ENCODE measurements around the gene SEMA6D. TPM values are rescaled to one million over a fixed set of nuclear protein-coding genes. Genes with fewer than 3 reads are reported as not detected.

Gene SEMA6D
- total RNA-seq, 1 donor = 8.0 TPM

DNA sequence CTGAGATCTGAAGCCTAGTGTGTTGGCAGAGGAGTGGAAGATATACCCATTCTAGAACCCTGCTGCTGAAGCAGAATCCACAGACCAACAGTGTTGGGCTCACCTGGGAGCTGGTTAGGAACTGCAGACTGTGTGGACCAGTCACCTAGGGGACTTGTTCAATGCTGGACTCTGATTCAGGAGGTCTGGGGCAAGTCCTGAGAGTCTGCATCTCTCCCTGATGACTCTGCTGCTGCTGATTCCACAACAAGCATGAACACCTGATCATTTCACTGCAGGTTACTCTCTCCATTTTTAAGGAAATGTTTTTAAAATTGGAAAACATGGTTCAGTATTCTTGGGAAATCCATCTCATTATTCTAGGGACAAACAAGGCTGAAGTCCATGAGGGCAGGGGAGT, 84.9 kb downstream of the SEMA6D start:
- no peaks in the 10 kb centered on the region for H4K20me1 ChIP-seq (ENCODE audit: insufficient read depth, low read length)
- H3K4me1 ChIP-seq (ENCODE audit: insufficient read depth, low read length) = no peaks in the 10 kb centered on the region
- TF ChIP-seq, protein P1, sequence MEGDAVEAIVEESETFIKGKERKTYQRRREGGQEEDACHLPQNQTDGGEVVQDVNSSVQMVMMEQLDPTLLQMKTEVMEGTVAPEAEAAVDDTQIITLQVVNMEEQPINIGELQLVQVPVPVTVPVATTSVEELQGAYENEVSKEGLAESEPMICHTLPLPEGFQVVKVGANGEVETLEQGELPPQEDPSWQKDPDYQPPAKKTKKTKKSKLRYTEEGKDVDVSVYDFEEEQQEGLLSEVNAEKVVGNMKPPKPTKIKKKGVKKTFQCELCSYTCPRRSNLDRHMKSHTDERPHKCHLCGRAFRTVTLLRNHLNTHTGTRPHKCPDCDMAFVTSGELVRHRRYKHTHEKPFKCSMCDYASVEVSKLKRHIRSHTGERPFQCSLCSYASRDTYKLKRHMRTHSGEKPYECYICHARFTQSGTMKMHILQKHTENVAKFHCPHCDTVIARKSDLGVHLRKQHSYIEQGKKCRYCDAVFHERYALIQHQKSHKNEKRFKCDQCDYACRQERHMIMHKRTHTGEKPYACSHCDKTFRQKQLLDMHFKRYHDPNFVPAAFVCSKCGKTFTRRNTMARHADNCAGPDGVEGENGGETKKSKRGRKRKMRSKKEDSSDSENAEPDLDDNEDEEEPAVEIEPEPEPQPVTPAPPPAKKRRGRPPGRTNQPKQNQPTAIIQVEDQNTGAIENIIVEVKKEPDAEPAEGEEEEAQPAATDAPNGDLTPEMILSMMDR (IDR thresholded peaks at IDR 0.05; ENCODE audit: extremely low read depth, low read depth, low read length) = no peak
- no peaks in the 10 kb centered on the region for H3K27me3 ChIP-seq (ENCODE audit: insufficient read depth, low read length)
- no peak overlapping the region for H2AFZ ChIP-seq (ENCODE audit: low read length)
- H3K36me3 ChIP-seq (ENCODE audit: insufficient read depth, low read length) = no peaks in the 10 kb centered on the region
- H3K9me3 ChIP-seq (ENCODE audit: low read depth, low read length) = no peaks in the 10 kb centered on the region
- DNase-seq (ENCODE audit: insufficient read length, low spot score, missing footprints) = no peak
- no peak overlapping the region for H3K27ac ChIP-seq (ENCODE audit: low read depth, low read length)
- no peaks in the 10 kb centered on the region for H3K79me2 ChIP-seq (ENCODE audit: insufficient read depth, low read length)
- H3K4me3 ChIP-seq (ENCODE audit: insufficient read depth, low read length) = no peak overlapping the region
- no peak overlapping the region for H3K4me2 ChIP-seq (ENCODE audit: insufficient read depth, low read length)

DNA sequence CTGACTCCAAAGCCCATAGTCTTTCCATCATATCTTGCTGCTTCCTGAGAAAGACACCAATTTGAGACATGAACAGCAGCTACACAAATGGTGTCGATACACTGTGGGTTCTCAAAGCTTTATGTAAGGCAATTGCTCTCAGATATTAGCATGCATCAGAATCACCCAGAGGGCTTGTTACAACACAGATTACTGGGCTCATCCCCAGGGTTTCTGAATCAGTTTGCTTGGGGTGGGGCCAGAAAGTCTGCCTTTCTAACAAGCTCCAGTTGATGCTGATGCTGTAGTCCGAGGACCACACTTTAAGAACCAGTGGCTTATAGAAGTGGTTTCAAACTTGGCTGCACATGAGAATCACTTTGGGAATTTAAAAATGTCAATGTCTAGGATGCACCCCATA, 86.5 kb downstream of the SEMA6D start:
- H4K20me1 ChIP-seq (ENCODE audit: insufficient read depth, low read length) = no peaks in the 10 kb centered on the region
- TF ChIP-seq, protein P1 (IDR thresholded peaks at IDR 0.05; ENCODE audit: extremely low read depth, low read depth, low read length) = no peak
- H3K27ac ChIP-seq (ENCODE audit: low read depth, low read length) = no peak overlapping the region
- no peaks in the 10 kb centered on the region for H3K79me2 ChIP-seq (ENCODE audit: insufficient read depth, low read length)
- H3K27me3 ChIP-seq (ENCODE audit: insufficient read depth, low read length) = no peaks in the 10 kb centered on the region
- no peak overlapping the region for H2AFZ ChIP-seq (ENCODE audit: low read length)
- H3K36me3 ChIP-seq (ENCODE audit: insufficient read depth, low read length) = no peaks in the 10 kb centered on the region
- no peaks in the 10 kb centered on the region for H3K9me3 ChIP-seq (ENCODE audit: low read depth, low read length)
- H3K4me2 ChIP-seq (ENCODE audit: insufficient read depth, low read length) = no peak overlapping the region
- no peaks in the 10 kb centered on the region for H3K4me1 ChIP-seq (ENCODE audit: insufficient read depth, low read length)
- H3K4me3 ChIP-seq (ENCODE audit: insufficient read depth, low read length) = no peak overlapping the region
- DNase-seq (ENCODE audit: insufficient read length, low spot score, missing footprints) = no peak

DNA sequence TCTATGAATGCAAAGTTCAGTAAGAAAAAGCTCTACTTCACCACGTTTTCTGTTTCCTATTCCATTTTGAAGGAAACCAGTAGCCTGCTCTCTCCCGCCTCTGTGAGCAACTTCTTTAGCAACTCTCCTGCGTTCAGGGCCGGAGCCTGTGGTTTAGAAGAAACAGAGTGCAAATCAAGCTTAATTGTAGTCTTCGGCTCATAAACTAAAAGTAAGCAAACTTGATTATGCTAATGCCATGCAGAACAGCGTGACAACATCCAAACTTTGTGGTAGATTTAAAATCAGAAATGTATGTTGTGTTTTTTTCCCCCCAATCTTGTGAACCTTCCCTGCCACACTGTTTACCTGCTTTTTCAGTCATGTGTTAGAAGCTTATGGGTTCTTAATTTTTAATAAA, 87.4 kb downstream of the SEMA6D start:
- no peak for DNase-seq (ENCODE audit: insufficient read length, low spot score, missing footprints)
- Histone ChIP-seq H2AFZ (ENCODE audit: low read length) (no peak overlapping the region), H4K20me1 (ENCODE audit: insufficient read depth, low read length) (no peaks in the 10 kb centered on the region), H3K79me2 (ENCODE audit: insufficient read depth, low read length) (no peaks in the 10 kb centered on the region), H3K27ac (ENCODE audit: low read depth, low read length) (no peak overlapping the region), H3K4me2 (ENCODE audit: insufficient read depth, low read length) (no peak overlapping the region), H3K4me1 (ENCODE audit: insufficient read depth, low read length) (no peaks in the 10 kb centered on the region), H3K27me3 (ENCODE audit: insufficient read depth, low read length) (no peaks in the 10 kb centered on the region), H3K36me3 (ENCODE audit: insufficient read depth, low read length) (no peaks in the 10 kb centered on the region), H3K9me3 (ENCODE audit: low read depth, low read length) (no peaks in the 10 kb centered on the region), H3K4me3 (ENCODE audit: insufficient read depth, low read length) (no peak overlapping the region)
- TF ChIP-seq, protein P1 (IDR thresholded peaks at IDR 0.05; ENCODE audit: extremely low read depth, low read depth, low read length) = no peak

DNA sequence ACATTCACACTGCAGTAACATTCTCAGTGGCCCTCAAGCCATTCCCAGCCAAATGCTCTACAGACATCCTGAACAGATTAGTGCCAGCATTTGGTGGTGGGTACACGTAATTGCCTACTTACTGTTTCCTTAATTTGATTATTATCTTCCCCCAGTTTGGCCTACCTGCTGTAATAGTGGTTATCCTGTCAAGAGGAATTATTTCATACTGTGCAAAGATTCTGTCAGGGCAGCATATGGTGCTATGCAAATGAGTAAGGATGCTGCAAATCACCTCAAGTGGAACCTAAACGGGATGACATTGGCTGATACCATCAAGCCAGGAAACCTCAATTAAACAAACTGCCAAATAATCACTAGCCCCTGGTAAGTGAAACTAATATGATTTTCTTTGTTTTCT, 88.7 kb downstream of the SEMA6D start:
- Histone ChIP-seq H3K27me3 (ENCODE audit: insufficient read depth, low read length) (no peaks in the 10 kb centered on the region), H4K20me1 (ENCODE audit: insufficient read depth, low read length) (no peaks in the 10 kb centered on the region), H3K4me2 (ENCODE audit: insufficient read depth, low read length) (no peak overlapping the region), H2AFZ (ENCODE audit: low read length) (no peak overlapping the region), H3K27ac (ENCODE audit: low read depth, low read length) (no peak overlapping the region), H3K79me2 (ENCODE audit: insufficient read depth, low read length) (no peaks in the 10 kb centered on the region), H3K36me3 (ENCODE audit: insufficient read depth, low read length) (no peaks in the 10 kb centered on the region), H3K4me1 (ENCODE audit: insufficient read depth, low read length) (no peaks in the 10 kb centered on the region), H3K4me3 (ENCODE audit: insufficient read depth, low read length) (no peak overlapping the region), H3K9me3 (ENCODE audit: low read depth, low read length) (no peaks in the 10 kb centered on the region)
- TF ChIP-seq, protein P1 (IDR thresholded peaks at IDR 0.05; ENCODE audit: extremely low read depth, low read depth, low read length) = no peak
- no peak for DNase-seq (ENCODE audit: insufficient read length, low spot score, missing footprints)

Measured in osteoblast (primary cell).